Renal cortex interstitium (tissue), 11 donors: ENCODE data around the gene SYNGR3. TPM values are rescaled to one million over a fixed set of nuclear protein-coding genes. Genes with fewer than 3 reads are reported as not detected.

Experiments used
- DNase-seq, 11 donors: peaks; one replicate each; pipeline ENCODE4 v3.0.0-alpha.2; 2013; ENCODE audit warnings: low read depth in 9 of 11, low spot score in 4 of 11; ENCODE audit errors: extremely low read depth in 1 of 11
- polyA plus RNA-seq, 3 donors: library from polyadenylated mRNA; unstranded; fragments of 120-200 nt; gene quantifications; one replicate each; pipeline ENCODE4 v1.2.1, GENCODE V29; 2013; ENCODE audit not compliant: insufficient read length in 3 of 3

SYNGR3 gene
- polyA plus RNA-seq, 3 donors, result 1.6 to 2.6 (median 1.9) TPM

DNA sequence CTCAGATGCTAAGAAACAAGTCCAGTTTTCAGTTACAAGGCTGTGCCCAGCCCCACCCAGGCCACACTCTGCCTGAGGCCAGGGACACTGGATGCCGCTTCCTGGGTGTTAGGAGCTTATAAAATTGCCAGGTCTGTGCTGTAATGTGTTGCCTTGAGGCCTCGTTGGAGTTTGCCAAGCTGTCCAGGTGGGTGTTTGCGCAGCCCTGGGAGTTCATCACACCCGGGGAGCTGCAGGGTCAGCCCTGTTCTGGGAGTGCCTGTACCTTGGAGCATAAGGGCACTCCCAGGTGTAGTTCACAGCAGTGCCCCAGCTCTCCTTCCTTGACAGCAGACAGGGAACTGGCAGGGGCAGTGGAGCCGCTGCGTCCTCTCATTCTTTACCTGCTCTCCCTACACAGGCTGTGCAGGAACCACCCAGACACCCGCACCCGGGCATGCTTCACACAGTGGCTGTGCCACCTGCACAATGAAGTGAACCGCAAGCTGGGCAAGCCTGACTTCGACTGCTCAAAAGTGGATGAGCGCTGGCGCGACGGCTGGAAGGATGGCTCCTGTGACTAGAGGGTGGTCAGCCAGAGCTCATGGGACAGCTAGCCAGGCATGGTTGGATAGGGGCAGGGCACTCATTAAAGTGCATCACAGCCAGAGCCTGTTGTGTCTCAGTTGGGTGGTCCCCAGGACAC lies 4.2 kb upstream of the SYNGR3 start:
- no peak for DNase-seq

DNA sequence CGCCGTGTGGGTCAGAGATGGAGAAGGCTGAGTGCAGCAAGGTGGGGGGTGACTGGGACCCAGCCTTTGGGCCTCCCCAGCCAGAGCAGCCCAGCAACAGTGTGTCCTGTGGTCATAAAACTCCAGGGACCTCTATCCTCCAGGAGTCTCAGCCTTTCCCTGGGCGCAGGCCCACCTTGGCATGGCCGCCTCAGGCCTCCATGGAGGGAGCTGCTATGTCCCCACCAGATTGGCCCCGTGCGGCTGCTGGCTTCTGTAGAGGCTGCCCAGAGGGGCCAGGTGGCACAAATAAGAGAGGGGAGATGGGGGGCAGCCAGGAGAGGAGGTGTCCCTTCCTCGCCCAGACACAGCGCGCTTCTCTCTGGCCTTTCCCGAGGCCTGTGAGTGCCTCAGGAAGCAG lies 2.6 kb upstream of the SYNGR3 start:
- no peak for DNase-seq

DNA sequence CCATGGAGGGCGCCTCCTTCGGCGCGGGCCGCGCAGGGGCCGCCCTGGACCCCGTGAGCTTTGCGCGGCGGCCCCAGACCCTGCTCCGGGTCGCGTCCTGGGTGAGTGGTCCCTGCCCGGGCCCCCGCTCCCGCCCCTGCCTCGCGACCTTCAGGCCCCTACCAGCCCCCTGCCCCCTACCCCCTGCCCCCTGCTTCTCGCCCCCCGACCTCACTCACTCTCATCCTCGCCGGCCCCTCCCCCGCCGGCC lies 256 bp downstream of the SYNGR3 start:
- no peak for DNase-seq

DNA sequence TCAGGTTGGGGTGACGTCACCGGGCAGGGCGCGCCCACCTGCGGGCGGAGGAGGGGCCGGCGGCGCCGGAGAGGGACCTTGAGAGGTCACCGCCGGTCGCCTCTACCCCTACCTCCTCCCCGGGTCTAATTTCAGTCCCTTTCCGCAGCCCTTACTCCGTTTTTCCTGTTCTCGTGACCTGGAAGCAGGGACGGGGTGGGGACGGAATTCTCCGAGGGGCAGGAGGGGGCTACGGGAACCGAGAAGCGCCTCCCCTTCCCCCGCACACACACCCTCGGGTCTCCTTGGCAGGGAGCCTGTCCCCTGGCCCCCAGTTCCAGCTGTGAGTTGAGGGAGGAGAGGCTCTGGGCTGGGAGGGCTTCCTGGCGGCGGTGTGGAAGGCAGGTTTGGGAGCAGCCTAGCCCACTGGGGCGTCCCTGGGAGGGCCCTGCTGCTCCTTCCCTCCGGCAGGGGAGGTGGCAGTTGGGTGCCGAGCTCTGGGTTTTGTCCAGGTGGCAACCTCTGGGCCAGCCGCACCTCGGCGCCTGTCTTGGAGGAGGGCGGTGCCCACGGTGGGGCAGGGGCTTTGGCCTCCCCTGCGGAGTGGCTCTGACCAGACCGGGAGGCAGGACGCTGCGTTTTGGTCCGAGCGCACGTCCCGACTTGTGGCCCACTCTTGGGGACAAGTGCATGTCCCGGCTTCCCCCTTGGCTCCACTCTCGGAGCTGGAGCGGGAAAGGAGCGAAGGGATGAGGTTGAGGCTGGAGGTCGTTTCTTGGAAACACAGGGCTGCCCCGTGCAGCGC lies 773 bp downstream of the SYNGR3 start:
- no peak for DNase-seq

DNA sequence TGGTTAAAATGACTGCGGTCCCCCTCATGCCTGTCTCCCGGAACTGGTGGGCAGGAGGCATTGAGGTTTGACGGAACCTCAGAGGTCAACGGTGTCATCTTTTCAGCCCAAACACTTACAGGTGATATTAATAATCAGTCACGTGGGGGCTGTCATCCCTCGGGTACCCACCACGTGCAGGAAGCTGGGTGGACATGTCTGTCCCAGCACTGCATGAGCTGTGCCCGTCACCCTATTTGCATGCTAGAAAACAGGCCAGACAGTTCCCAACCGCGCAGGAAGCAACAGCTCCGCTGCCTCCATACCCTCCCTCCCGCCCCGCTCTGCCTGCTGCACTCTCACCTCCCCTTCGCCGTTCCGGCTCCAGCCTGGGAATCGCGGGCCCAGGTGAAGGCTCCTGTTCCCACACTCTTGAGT lies 1.4 kb downstream of the SYNGR3 start:
- DNase-seq, result no peak

DNA sequence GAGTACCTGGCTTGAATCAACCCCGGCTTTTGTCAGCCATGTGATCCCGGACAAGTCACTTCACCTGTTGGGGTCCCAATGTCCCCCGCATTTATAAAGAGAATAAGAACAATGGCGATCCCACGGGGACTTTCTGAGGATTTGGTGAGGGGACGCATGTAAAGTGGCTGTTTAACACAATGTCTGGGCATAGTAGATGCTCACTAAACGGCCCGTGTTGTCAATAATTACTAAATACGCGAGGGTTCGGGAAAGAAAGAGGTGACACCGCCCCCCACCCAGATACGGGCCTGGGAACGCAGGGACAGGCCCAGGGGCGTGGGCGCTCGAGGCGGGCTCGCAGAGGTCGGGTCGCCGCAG lies 1.8 kb downstream of the SYNGR3 start:
- no peak for DNase-seq

DNA sequence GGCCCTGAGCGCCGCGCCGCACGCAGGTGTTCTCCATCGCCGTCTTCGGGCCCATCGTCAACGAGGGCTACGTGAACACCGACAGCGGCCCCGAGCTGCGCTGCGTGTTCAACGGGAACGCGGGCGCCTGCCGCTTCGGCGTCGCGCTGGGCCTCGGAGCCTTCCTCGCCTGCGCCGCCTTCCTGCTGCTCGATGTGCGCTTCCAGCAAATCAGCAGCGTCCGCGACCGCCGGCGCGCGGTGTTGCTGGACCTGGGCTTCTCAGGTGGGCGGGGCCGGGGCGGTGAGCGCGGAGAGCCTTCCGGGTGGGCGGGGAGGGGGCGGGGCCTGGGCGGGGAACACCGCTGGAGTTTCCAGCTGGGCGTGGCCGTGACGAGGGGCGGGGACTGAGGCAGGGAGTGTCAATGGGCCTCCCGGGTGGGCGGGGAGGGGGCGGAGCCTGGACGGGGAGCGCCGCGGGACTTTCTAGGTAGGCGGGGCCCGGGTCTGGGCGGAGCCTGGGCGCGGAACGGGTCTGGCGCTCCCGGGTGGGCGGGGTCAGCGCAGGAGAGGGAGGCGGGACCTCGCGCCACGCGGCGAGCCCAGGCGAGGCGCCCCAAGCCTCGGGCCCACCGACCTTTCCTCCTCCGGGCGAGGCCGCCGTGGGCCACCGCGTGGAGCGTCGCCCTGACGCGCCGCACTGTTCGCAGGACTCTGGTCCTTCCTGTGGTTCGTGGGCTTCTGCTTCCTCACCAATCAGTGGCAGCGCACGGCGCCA lies 2.4 kb downstream of the SYNGR3 start:
- DNase-seq, result peak in 10 of 11 donors; percentile 69 to 84 (median 79)

DNA sequence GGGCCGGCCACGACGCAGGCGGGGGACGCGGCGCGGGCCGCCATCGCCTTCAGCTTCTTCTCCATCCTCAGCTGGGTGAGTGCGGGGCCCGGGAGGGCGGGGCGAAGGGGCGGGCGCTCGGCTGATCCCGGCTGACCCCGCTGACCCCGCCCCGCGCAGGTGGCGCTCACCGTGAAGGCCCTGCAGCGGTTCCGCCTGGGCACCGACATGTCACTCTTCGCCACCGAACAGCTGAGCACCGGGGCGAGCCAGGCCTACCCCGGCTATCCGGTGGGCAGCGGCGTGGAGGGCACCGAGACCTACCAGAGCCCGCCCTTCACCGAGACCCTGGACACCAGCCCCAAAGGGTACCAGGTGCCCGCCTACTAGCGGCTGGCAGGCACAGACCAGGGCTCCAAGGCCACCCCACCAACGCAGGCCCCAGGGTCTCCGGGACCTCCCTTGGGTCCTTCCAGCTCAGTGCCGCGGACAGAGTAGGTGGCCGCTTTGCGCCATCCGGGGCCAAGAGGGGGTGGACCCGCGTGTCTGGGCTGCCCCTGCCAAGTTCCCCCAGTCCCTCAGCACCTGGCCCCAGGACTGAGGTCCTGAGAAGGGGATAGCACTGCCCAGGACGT lies 3.0 kb downstream of the SYNGR3 start:
- no peak for DNase-seq

DNA sequence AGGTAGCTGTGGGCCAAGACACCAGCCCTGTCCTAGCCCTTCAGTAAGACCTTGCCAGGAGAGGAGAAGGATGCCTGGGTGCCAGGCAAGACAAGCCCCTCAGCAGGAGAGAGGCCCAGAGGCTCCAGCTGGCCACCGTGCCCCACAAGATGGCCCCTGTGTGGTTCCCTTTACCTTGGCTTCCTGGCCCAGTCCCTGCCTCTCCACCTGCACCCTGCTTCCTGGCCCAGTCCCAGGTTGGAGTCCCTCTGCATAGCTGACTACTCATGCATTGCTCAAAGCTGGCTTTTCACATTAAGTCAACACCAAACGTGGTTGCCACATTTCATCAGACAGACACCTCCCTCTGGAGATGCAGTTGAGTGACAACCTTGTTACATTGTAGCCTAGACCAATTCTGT lies 4.0 kb downstream of the SYNGR3 start:
- DNase-seq, result no peak

DNA sequence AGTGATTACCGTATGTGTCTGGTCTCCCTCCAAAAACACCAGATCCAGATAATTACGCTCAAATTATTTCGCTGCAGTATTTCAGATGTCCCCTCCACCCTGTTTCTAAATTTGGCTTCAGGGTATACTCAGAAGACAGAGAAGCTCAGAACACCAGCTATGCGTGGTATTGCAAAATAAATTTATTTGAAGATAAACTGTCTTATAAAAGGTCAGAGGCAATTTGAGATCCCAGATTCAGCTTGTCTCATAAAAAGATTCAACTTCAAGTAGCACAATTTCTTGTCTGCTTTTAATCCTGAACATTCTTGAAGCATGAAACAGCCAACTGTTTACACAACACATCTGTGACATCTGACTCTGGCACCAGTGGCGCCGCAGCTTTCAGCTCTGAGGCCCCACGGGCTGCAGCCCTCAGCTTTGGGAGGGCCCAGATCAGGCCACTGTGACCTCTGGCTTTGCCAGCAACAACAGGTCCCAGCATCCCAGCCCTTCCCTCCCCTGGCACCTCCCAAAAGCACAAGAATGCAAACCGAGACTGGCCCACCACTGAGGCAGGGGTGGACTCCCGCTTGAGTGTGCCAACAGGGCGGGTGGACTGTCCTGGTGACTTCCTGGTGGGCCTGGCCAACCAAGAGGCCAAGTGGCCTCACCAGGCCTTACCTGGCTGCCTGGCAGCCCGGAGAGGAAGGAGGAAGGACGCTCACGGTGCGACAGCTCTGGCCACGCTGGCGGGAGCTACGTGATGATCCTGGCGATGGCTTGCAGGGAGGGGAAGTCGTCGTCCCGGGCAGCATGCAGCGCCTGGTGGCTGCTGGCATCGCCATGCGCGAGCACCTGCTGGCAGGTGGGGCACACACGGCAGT lies 8.0 kb downstream of the SYNGR3 start:
- no peak for DNase-seq

DNA sequence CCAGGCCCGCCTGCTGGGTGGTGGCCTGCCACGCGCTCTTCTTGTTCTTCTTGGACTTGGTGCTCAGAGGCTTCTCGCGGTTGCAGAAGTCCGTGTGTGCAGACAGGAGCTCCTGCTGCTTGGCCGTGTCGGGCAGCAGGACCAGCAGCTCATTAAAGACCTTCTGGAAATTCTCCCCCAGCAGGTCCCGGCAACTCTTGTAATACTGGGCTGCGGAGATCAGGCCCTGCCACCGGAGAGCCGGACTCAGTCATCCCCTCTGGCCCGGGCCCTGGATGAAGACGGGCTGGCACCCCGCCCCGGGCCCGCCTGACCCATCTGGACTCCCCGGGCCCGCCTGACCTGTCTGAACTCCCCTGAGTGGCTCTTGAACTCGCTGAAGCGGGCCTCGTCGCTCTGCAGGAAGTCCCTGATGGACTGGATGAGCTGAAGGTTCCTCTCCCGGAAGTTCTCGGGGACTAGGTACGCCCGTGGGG lies 8.6 kb downstream of the SYNGR3 start:
- DNase-seq, result no peak

DNA sequence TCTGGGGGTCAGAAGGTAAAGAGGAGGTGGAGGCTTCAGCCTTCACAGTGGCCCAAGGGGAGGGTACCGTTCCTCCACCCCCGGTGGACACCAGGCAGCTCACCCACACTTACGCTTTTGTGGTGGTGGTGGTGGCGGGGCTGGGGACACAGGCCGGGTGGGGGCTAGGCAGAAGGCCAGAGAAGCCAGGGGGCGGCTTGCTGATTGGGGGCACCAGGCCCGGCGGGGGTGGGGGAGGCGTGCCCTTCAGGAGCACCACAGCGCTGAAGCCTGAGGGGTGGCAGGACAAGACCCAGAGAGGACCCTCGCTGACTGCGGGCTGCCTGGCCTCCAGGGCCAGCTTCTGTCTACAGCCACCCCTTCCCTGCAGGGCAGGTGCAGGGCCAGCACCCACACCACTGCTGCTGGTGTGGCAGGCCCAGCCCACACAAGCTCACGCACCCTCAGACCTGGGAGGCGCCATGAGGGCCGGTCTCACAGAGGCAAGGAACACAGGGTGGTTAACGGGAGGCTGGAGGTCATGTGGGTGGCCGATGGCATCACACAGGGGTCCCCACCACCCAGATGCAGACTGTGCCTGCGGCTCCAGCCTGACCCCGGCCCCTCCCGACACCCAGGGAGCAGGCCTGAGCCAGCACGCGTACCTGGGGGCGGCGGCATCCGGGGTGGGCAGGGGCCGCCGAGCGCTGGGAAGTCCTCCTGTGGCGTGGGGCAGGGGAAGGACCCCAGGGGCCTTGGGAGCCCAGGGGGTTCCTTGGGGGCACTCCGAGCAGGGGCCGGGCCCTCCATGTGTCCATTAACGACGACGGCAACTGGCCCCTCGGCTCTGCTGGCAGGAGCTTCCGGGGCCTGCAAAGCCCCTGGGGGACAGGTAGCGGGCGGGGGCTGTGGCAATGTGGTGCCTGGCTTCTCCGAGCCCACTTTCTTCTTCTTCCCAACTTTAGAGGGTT lies 9.4 kb downstream of the SYNGR3 start:
- no peak for DNase-seq

DNA sequence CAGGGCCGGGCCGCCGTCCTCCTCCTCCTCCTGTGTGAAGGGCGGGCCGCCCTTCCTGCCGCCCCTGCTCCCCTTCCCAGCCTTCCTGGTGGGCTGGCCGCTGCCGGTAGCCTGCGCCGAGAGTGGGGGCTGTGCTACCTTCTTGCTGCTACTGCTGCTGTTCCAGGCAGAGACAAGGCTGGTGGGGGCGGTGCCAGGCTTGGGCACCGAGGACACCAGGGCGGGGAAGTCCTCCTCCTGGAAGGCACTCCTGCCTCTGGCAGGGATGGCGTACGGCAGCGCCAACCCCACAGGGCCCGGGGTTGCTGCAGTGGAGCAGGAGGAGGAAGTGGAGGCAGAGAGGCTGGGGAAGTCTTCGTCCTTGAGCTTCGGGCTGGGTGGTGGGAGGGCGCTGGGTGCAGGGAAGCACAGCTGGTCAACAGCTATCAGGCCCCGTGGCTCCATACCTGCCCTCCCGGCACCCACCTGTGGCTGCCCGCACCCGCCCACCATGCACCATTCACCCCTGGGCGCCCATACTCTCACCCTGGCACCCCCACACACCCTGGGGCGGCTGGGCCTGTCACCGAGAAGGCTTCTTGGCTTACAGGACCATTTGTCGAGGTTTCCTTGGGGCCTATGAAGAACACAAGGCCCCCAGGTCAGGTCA lies 10.2 kb downstream of the SYNGR3 start:
- DNase-seq, result no peak

DNA sequence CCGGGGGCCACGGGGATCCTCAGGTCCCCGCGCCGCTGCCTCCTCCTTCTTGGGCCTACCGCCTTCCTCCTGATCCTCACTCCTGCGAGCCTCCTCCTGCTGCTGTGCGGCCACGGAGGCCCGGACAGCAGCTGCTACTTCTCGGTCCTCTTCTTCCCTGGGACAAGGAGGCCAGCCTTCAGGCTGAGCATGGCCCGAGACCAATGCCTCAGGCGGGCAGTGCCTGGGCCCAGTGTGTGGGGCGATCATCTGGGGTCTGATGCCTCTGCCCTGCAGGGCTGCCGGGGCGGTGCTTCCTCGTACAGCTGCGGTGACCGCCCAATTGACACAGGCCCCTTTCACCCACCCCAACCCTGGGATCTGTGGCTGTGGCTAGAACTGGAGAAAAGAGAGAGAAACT lies 11.3 kb downstream of the SYNGR3 start:
- no peak for DNase-seq

DNA sequence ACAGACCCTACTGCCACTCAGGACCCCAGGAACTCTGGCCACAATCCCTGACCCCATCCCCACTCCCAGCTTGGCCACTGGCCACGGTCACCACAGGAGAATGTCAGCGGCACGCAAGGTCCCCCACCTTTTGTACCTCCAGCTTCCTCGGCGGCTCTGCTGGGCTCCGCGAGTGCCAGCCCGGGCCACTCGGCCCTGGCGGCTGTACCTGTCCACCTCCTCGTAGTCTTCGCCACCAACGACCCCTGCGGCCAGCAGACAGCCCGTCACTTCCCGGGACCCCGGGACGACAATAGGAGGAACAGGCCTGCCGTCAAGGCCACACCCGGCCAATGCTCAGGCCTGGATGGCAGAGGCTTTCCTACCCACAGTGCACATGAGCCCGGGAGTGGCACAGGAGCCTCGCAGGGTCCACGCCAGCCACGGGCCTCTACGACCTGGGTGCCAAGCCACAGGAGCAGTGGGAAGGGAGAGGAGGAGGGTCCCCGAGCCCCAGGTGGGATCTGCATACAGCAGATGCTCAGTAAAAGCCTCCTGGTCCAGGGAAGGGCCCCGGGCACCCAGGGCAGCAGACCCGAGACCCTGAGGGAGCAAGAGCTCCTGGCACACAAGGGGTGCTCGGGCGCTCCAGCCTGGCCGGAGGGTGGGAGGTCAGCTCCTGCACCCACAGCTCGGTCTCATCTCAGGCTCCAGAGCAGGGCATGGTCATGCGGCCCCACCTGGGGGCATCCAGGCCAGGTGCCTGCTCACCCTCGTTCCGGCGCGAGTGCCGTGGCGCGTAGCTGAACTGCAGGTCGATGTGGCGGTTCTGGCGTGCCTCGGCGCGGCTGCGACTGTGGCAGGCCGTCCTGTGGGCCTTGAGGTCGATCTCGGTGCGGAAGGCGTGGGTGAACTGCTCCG lies 11.9 kb downstream of the SYNGR3 start:
- no peak for DNase-seq

DNA sequence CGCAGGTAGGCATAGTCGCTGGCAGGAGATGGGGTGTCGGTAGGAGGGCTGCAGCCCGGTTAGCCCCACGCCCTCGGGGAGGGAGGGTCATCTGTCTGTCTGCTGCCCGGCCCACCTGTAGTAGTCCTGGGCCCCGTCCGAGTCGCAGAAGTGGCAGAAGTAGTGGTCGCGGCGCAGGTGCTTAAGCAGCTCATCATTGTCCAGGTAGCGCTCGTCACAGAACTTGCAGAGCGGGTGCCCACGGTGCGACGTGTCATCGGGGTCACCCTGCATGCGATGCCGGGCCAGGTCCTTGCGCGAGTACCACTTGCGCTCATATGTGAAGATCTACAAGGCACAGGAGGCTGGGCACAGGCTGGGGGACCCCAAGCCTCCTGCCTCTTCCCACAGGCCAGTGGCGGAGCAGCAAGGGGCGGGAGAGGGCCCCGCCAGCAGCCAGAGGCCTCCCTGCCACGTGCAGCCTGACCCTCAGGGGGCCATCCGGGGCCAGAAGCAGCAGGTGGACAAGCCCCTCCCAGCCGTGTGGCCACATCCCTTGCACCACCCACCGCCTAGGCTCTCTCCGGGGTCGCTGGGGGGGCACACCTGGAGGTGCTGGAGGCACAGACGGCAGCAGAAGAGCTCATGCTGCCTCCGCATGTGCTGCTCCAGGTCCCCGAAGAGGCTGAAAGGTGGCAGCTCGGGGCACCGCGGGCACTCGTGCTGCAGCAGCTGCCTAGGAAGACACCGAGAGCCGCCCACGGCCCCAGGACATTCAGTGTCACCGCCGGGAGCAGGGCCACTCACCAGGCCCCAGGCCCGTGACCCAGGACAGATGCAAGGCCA lies 12.8 kb downstream of the SYNGR3 start:
- DNase-seq, result no peak
